K562 (cell line): ENCODE results near the gene FGF11. TPM values are rescaled to one million over a fixed set of nuclear protein-coding genes. Genes with fewer than 3 reads are reported as not detected.

Experiments used
- CBFA2T2 ChIP-seq: fragments of 450-650 bp; conservative IDR thresholded peaks from 2 replicates; pipeline ENCODE4 v1.6.1; 2017; ENCODE audit warnings: mild to moderate bottlenecking
- CBX8 ChIP-seq: fragments of 200-600 bp; sonication (generic); IDR thresholded peaks from 2 replicates; pipeline ENCODE4 v1.6.1; 2012; ENCODE audit warnings: borderline replicate concordance, mixed run types, low read depth, mild to moderate bottlenecking, moderate library complexity, mixed read lengths, low read length, control low read depth, inconsistent platforms; ENCODE audit not compliant: poor library complexity, severe bottlenecking; ENCODE audit errors: extremely low read depth
- COPS2 ChIP-seq: fragments of 450-650 bp; conservative IDR thresholded peaks from 2 replicates; pipeline ENCODE4 v1.6.1; 2016; ENCODE audit warnings: mild to moderate bottlenecking, moderate library complexity
- CREB1 ChIP-seq, 2 experiments: sonication (generic) in 1 of 2; formaldehyde crosslinking in 1 of 2; IDR thresholded peaks; 2 replicates each; pipeline versions ENCODE4 v1.6.1 to v1.8.0; 2012 to 2022; ENCODE audit warnings: inconsistent platforms in 1 of 2, mild to moderate bottlenecking in 1 of 2, missing genetic modification reagents in 1 of 2, moderate library complexity in 1 of 2
- CREBBP ChIP-seq: IDR thresholded peaks from one replicate; pipeline ENCODE4 v1.6.1; 2012; ENCODE audit warnings: low read depth, mild to moderate bottlenecking, control low read depth, inconsistent platforms, low read length
- CSDE1 ChIP-seq, 2 experiments: fragments of 450-650 bp; IDR thresholded peaks; 2 replicates each; pipeline ENCODE4 v1.6.1; 2016; ENCODE audit warnings: mild to moderate bottlenecking in 1 of 2
- CTCF ChIP-seq, 3 experiments: IDR thresholded peaks in 2 of 3; conservative IDR thresholded peaks in 1 of 3; 2 replicates each; pipeline ENCODE4 v1.5.1; 2011 to 2012; ENCODE audit warnings: low read length in 3 of 3, mild to moderate bottlenecking in 3 of 3, control low read depth in 2 of 3, improper control_type of control experiment in 1 of 3, inconsistent platforms in 1 of 3, low read depth in 1 of 3, mixed read lengths in 1 of 3, moderate library complexity in 1 of 3; ENCODE audit not compliant: insufficient read depth in 2 of 3
- ERF ChIP-seq: fragments of 450-650 bp; formaldehyde crosslinking; IDR thresholded peaks from 2 replicates; pipeline ENCODE4 v1.4.0; 2020; ENCODE audit warnings: mild to moderate bottlenecking, mixed read lengths
- MAFF ChIP-seq: IDR thresholded peaks from 2 replicates; pipeline ENCODE4 v1.6.1; 2012; ENCODE audit warnings: low read length, improper control_type of control experiment
- MCM2 ChIP-seq: fragments of 450-650 bp; IDR thresholded peaks from 2 replicates; pipeline ENCODE4 v1.6.1; 2017; ENCODE audit warnings: low read depth, mild to moderate bottlenecking
- MCM5 ChIP-seq: fragments of 450-650 bp; IDR thresholded peaks from 2 replicates; pipeline ENCODE4 v1.6.1; 2016; ENCODE audit warnings: low read depth
- SMARCB1 ChIP-seq: IDR thresholded peaks from 2 replicates; pipeline ENCODE4 v1.6.1; 2011; ENCODE audit warnings: improper control_type of control experiment, low read depth; ENCODE audit not compliant: insufficient read length
- SRSF9 ChIP-seq: fragments of 200-400 bp; formaldehyde crosslinking; IDR thresholded peaks from 2 replicates; pipeline ENCODE4 v1.6.1; 2017; ENCODE audit warnings: low read depth, low read length, borderline replicate concordance
- TAL1 ChIP-seq: fragments of 450-650 bp; IDR thresholded peaks from 2 replicates; pipeline ENCODE4 v1.6.1; 2016; ENCODE audit warnings: mild to moderate bottlenecking
- TEAD2 ChIP-seq: fragments of 450-650 bp; IDR thresholded peaks from 2 replicates; pipeline ENCODE4 v1.6.1; 2016; ENCODE audit warnings: missing genetic modification characterization, control low read depth, missing compliant biosample characterization
- TRIM24 ChIP-seq, 2 experiments: fragments of 450-650 bp; IDR thresholded peaks; 2 replicates each; pipeline ENCODE4 v1.6.1; 2016
- YY1 ChIP-seq, 3 experiments: IDR thresholded peaks; 2 replicates each; pipeline ENCODE4 v1.6.1; 2011; ENCODE audit warnings: low read length in 2 of 3, mild to moderate bottlenecking in 2 of 3, moderate library complexity in 2 of 3, borderline replicate concordance in 1 of 3, control low read depth in 1 of 3, low read depth in 1 of 3; ENCODE audit not compliant: insufficient read depth in 3 of 3, insufficient replicate concordance in 2 of 3, control insufficient read depth in 1 of 3, insufficient read length in 1 of 3; ENCODE audit errors: extremely low read depth in 1 of 3
- ZFPM2 ChIP-seq: fragments of 250-450 bp; sonication (Bioruptor Pico); IDR thresholded peaks from 2 replicates; pipeline ENCODE4 v1.5.1; 2022; ENCODE audit warnings: mild to moderate bottlenecking
- ZNF263 ChIP-seq: sonication (generic); formaldehyde crosslinking; IDR thresholded peaks from 2 replicates; pipeline ENCODE4 v1.8.0; 2022; ENCODE audit warnings: mild to moderate bottlenecking, missing genetic modification reagents, borderline replicate concordance
- ZNF707 ChIP-seq: fragments of 250-450 bp; sonication (Bioruptor Pico); conservative IDR thresholded peaks from 2 replicates; pipeline ENCODE4 v1.8.0; 2022; ENCODE audit warnings: inconsistent platforms, mild to moderate bottlenecking, moderate library complexity
- ZSCAN29 ChIP-seq: fragments of 450-650 bp; IDR thresholded peaks from 2 replicates; pipeline ENCODE4 v1.6.1; 2017
- polyA plus RNA-seq, 8 experiments: library from polyadenylated mRNA; depleted of rRNA in 4 of 8; stranded (reverse) in 5 of 8; unstranded in 3 of 8; fragments of >200 nt; fragmentation: Nextera tagmentation in 2 of 8; fragmentation: Illumina TruSeq in 1 of 8; extraction: Ambion mirVana in 2 of 8; extraction: Trizol in 1 of 8; gene quantifications; 2 replicates each; pipeline versions ENCODE4 v1.2.1 to v1.2.3, GENCODE V29; 2011 to 2014; ENCODE audit warnings: inconsistent platforms in 1 of 8, missing spikeins in 1 of 8
- total RNA-seq, 7 experiments: library from RNA; depleted of rRNA in 6 of 7; stranded (reverse); fragments of >200 nt in 6 of 7; fragmentation: Illumina TruSeq in 2 of 7; extraction: Trizol in 2 of 7; gene quantifications; 2 replicates each; pipeline versions ENCODE4 v1.2.1 to v1.2.3, GENCODE V29; 2011 to 2021; ENCODE audit warnings: low replicate concordance in 1 of 7

The FGF11 gene
- total and polyA plus RNA-seq, 9 of the 15 experiments (the other 6 are each of a cell fraction or from before 2014, with no cell fraction given): 1.2 to 7.5 (median 3.0) TPM

GRCh38 chr17:7483255-7484066 lies 44.1 kb downstream of the FGF11 start (continued):
- TF ChIP-seq YY1 (IDR thresholded peaks at IDR 0.05; ENCODE audit: borderline replicate concordance in 1 of 3, control insufficient read depth in 1 of 3, extremely low read depth in 1 of 3, insufficient read depth in 3 of 3, insufficient read length in 1 of 3, insufficient replicate concordance in 2 of 3, low read depth in 1 of 3, low read length in 2 of 3) (peak; percentile 61 to 92 (median 87)), COPS2 (no peak), MCM5 (no peak), TRIM24 (IDR thresholded peaks at IDR 0.05) (peak in 1 of 2 experiments; percentile 35; a peak in 1 of 4 replicates), SMARCB1 (no peak), CTCF (IDR thresholded peaks at IDR 0.05 in 2 of 3, conservative IDR thresholded peaks at IDR 0.05 in 1 of 3; ENCODE audit: insufficient read depth in 2 of 3, low read depth in 1 of 3, low read length in 3 of 3) (peak in 2 of 3 experiments; percentile 23 to 46; a peak in 3 of 6 replicates), ZNF263 (CRISPR knock-in tag) (peak; percentile 71; the same call in 1 of the 2 replicates), TAL1 (no peak), CBX8 (no peak), ZNF707 (no peak), CREBBP (peak; percentile 49), TEAD2 (tag) (no peak), MCM2 (no peak), CBFA2T2 (0 out of 2 replicates have a peak, but pooled peaks have one; percentile 5), CREB1 (IDR thresholded peaks at IDR 0.05) (peak; percentile 87), CREB1 (CRISPR knock-in tag; IDR thresholded peaks at IDR 0.05) (peak; percentile 89), CSDE1 (IDR thresholded peaks at IDR 0.05) (no peak), ERF (CRISPR knock-in tag) (0 out of 2 replicates have a peak, but pooled peaks have one; percentile 30), ZSCAN29 (no peak), ZFPM2 (no peak), MAFF (no peak), SRSF9 (no peak)
- TF ChIP-seq, all 486 proteins: peak for 93
